HEK293T (cell line): ENCODE measurements around the gene USO1.

Experiments used
- ELF4 ChIP-seq: fragments of 450-650 bp; IDR thresholded peaks from 2 replicates; pipeline ENCODE4 v1.6.1; 2017; ENCODE audit warnings: antibody characterized with exemption
- LEF1 ChIP-seq: fragments of 450-650 bp; IDR thresholded peaks from 2 replicates; pipeline ENCODE4 v1.6.1; 2017; ENCODE audit warnings: mild to moderate bottlenecking, borderline replicate concordance

GRCh38 chr4:75723163-75724065, 963 bp upstream of the USO1 start:
- TF ChIP-seq ELF4 (no peak), LEF1 (no peak)
